ENCODE results near the gene PLA2G4E. TPM values are rescaled to one million over a fixed set of nuclear protein-coding genes. Genes with fewer than 3 reads are reported as not detected.

PLA2G4E gene
- total and polyA plus RNA-seq, 2 experiments from 2014 or later = 0.06 TPM; not detected in 1

DNA sequence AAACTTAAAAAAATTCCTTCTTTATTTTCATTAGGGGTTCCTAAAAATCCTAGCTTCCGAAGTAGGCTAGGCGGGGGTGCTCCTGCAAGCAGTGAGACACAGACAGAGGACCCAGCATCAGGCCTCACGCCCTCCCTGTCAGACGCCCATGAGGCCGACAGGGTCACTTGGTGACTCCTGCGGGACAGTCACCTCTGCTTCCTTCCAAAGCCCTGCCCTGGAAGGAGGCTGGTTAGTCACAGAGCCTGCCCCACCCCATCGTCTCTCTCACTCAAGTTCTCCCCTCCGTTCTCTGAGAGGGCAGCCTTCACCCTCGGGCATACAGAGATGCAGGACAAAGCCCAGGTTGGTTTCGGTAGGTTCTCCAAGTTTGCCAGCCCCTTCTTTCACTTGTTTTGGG, 87.1 kb downstream of the PLA2G4E start:
- H3K36me3 ChIP-seq = no peaks in the 10 kb centered on the region
- H3K4me1 ChIP-seq (ENCODE audit: low read depth) = peaks cover 36% of the 10 kb centered on the region
- H3K27ac ChIP-seq = peak overlapping the region; percentile 65
- no peak for DNase-seq (ENCODE audit: low read depth in 1 of 2, low spot score in 1 of 2)
- H3K4me3 ChIP-seq = no peak overlapping the region
- no peaks in the 10 kb centered on the region for H3K27me3 ChIP-seq
- TF ChIP-seq, protein P1, sequence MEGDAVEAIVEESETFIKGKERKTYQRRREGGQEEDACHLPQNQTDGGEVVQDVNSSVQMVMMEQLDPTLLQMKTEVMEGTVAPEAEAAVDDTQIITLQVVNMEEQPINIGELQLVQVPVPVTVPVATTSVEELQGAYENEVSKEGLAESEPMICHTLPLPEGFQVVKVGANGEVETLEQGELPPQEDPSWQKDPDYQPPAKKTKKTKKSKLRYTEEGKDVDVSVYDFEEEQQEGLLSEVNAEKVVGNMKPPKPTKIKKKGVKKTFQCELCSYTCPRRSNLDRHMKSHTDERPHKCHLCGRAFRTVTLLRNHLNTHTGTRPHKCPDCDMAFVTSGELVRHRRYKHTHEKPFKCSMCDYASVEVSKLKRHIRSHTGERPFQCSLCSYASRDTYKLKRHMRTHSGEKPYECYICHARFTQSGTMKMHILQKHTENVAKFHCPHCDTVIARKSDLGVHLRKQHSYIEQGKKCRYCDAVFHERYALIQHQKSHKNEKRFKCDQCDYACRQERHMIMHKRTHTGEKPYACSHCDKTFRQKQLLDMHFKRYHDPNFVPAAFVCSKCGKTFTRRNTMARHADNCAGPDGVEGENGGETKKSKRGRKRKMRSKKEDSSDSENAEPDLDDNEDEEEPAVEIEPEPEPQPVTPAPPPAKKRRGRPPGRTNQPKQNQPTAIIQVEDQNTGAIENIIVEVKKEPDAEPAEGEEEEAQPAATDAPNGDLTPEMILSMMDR (IDR thresholded peaks at IDR 0.05; ENCODE audit: low read depth, low read length) = no peak
- H3K9me3 ChIP-seq (ENCODE audit: low read depth) = no peaks in the 10 kb centered on the region

DNA sequence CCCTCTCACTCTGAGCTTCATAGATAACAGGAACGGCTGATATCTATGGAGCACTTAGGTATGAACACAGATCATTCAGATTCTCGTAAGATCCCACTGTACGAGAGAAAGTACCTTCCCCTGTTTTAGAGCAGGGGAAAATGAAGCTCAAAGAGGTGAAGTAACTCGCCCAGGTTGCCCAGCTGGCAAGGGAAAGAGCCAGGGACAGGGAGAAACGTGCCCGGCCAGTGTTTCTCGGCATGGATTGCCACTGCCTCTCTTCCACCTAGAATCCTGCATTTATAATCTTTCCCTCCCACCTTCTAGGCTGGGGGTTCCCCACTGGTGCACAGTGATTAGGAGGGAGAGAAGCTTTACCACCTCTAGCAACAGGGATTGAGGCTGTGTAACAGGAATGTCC, 87.5 kb downstream of the PLA2G4E start:
- no peak for DNase-seq (ENCODE audit: low read depth in 1 of 2, low spot score in 1 of 2)
- TF ChIP-seq, protein P1 (IDR thresholded peaks at IDR 0.05; ENCODE audit: low read depth, low read length) = no peak
- no peaks in the 10 kb centered on the region for H3K27me3 ChIP-seq
- peaks cover 32% of the 10 kb centered on the region for H3K4me1 ChIP-seq (ENCODE audit: low read depth)
- H3K4me3 ChIP-seq = no peak overlapping the region
- H3K27ac ChIP-seq = peak overlapping the region; percentile 65
- H3K36me3 ChIP-seq = no peaks in the 10 kb centered on the region
- no peaks in the 10 kb centered on the region for H3K9me3 ChIP-seq (ENCODE audit: low read depth)

DNA sequence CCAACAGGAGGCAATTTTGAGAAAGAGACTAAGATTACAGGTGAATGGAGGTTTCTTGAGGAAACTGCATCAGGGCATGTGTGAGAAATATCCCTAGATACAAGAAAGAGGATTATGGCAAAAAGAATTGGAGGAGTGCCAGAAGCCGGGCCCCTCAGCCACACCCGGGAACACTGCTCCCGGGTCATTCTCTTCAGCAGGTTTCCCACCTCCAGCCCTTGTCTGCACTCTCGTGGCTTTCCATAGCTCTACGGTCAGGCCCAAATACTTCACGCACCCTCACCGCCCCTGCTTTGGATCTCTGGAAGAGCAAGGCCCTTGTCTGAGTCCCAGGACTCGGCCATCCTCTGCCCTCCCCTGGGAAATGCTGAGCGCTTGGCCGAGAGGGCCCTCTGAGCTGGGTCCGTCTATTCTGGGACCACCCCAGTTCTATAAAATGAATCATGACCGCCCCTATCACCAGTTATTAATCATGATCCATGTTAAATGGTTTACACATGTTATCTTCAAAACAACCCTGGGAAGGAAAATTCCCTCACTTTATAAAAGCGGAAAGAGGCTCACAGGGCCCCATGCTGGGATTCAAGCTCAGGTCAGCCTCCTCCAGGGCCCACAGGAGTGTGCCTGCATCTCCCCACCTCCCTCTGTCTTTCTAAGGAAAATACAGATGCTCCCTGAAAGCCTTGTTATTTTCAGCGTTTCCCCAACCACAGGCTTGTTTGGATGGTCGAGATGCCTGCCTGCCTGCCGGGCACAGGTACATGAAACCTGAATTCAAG, 88.1 kb downstream of the PLA2G4E start:
- Histone ChIP-seq H3K36me3 (no peaks in the 10 kb centered on the region), H3K9me3 (ENCODE audit: low read depth) (no peaks in the 10 kb centered on the region), H3K4me3 (no peak overlapping the region), H3K27me3 (no peaks in the 10 kb centered on the region), H3K4me1 (ENCODE audit: low read depth) (peaks cover 26% of the 10 kb centered on the region), H3K27ac (peak overlapping the region; percentile 65)
- TF ChIP-seq, protein P1 (IDR thresholded peaks at IDR 0.05; ENCODE audit: low read depth, low read length) = no peak
- no peak for DNase-seq (ENCODE audit: low read depth in 1 of 2, low spot score in 1 of 2)

DNA sequence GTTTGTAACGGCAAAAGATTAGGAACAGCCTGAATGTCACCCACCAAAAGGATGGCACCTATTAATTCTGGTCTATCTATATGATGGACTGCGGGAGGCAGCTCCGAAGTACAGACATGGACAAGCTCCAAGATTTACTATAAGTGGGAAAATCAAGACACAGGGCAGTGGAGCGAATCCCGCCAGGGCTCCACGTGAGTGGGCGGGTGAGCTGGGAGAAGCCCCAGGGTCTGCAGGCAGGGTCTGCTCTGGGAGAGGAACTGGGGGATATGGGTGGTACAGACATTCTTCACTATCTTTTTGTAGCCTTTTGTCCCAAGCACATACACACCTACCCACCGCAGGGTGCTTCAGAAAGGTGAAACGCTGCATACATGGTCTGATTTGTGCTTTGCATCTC, 88.7 kb downstream of the PLA2G4E start:
- H3K27ac ChIP-seq = no peak overlapping the region
- TF ChIP-seq, protein P1 (IDR thresholded peaks at IDR 0.05; ENCODE audit: low read depth, low read length) = no peak

More for the DNA sequence above, 88.7 kb downstream of the PLA2G4E start:
- no peaks in the 10 kb centered on the region for H3K27me3 ChIP-seq
- peaks cover 20% of the 10 kb centered on the region for H3K4me1 ChIP-seq (ENCODE audit: low read depth)
- H3K9me3 ChIP-seq (ENCODE audit: low read depth) = no peaks in the 10 kb centered on the region
- DNase-seq (ENCODE audit: low read depth in 1 of 2, low spot score in 1 of 2) = no peak
- no peak overlapping the region for H3K4me3 ChIP-seq
- no peaks in the 10 kb centered on the region for H3K36me3 ChIP-seq

Other genes starting within 250 kb of the PLA2G4E start
- gene MAPKBP1, start 246.6 kb downstream of the PLA2G4E start, total RNA-seq = 59.5 and 109 TPM in 2 replicates
- 37.7 and 55.0 TPM in 2 replicates for gene MAPKBP1, start 246.6 kb downstream of the PLA2G4E start, polyA plus RNA-seq
- 22.8 and 29.4 TPM in 2 replicates for gene JMJD7, start 192.9 kb downstream of the PLA2G4E start, total RNA-seq
- 17.4 and 27.6 TPM in 2 replicates for gene JMJD7, start 192.9 kb downstream of the PLA2G4E start, polyA plus RNA-seq
- 11.8 and 20.1 TPM in 2 replicates for gene PLA2G4B, start 182.2 kb downstream of the PLA2G4E start, total RNA-seq
- gene PLA2G4B, start 182.2 kb downstream of the PLA2G4E start, polyA plus RNA-seq = 29.1 and 32.3 TPM in 2 replicates
- gene SPTBN5, start 127.0 kb downstream of the PLA2G4E start, total RNA-seq = 2.1 and 3.0 TPM in 2 replicates
- gene SPTBN5, start 127.0 kb downstream of the PLA2G4E start, polyA plus RNA-seq = 0.62 and 0.70 TPM in 2 replicates
- gene EHD4, start 48.5 kb downstream of the PLA2G4E start, total RNA-seq = 42.8 and 56.4 TPM in 2 replicates
- 47.4 and 70.5 TPM in 2 replicates for gene EHD4, start 48.5 kb downstream of the PLA2G4E start, polyA plus RNA-seq
- gene PLA2G4D, start 73.5 kb upstream of the PLA2G4E start, total RNA-seq = 0.03 TPM in 1 of 2 replicates, not detected in the other
- 0.16 TPM in 1 of 2 replicates, not detected in the other for gene PLA2G4D, start 73.5 kb upstream of the PLA2G4E start, polyA plus RNA-seq
- 0.78 and 2.9 TPM in 2 replicates for gene PLA2G4F, start 135.6 kb upstream of the PLA2G4E start, total RNA-seq
- 0.50 and 1.2 TPM in 2 replicates for gene PLA2G4F, start 135.6 kb upstream of the PLA2G4E start, polyA plus RNA-seq
- 41.9 and 56.4 TPM in 2 replicates for gene VPS39, start 187.3 kb upstream of the PLA2G4E start, total RNA-seq
- 35.7 and 45.7 TPM in 2 replicates for gene VPS39, start 187.3 kb upstream of the PLA2G4E start, polyA plus RNA-seq

All from cardiac muscle cell (in vitro differentiated cells and primary cell).